HepG2 (cell line): ENCODE measurements around the gene ZNF467. TPM values are rescaled to one million over a fixed set of nuclear protein-coding genes. Genes with fewer than 3 reads are reported as not detected.

Source experiments
- AHDC1 ChIP-seq: sonication (generic); formaldehyde crosslinking; IDR thresholded peaks from 2 replicates; pipeline ENCODE4 v1.5.1; 2020; ENCODE audit warnings: mild to moderate bottlenecking, missing genetic modification reagents, borderline replicate concordance
- ARNTL ChIP-seq: sonication (generic); formaldehyde crosslinking; IDR thresholded peaks from 2 replicates; pipeline ENCODE4 v1.4.0; 2020; ENCODE audit warnings: mild to moderate bottlenecking, missing genetic modification reagents
- ATRX ChIP-seq: sonication (generic); formaldehyde crosslinking; IDR thresholded peaks from 2 replicates; pipeline ENCODE4 v1.4.0; 2020; ENCODE audit warnings: missing genetic modification reagents, borderline replicate concordance
- NR2C2 ChIP-seq: sonication (generic); formaldehyde crosslinking; IDR thresholded peaks from 2 replicates; pipeline ENCODE4 v1.4.0; 2020; ENCODE audit warnings: missing genetic modification reagents, mild to moderate bottlenecking, moderate library complexity, borderline replicate concordance
- RFX1 ChIP-seq: fragments of 450-650 bp; IDR thresholded peaks from 2 replicates; pipeline ENCODE4 v1.6.1; 2017
- SP5 ChIP-seq: IDR thresholded peaks from 2 replicates; pipeline ENCODE4 v1.6.1; 2016; ENCODE audit warnings: low read depth, borderline replicate concordance
- ZBTB7A ChIP-seq: sonication (generic); formaldehyde crosslinking; IDR thresholded peaks from 2 replicates; pipeline ENCODE4 v1.8.0; 2022; ENCODE audit warnings: mild to moderate bottlenecking, missing genetic modification reagents
- ZBTB7B ChIP-seq: sonication (generic); formaldehyde crosslinking; IDR thresholded peaks from 2 replicates; pipeline ENCODE4 v1.4.0; 2020; ENCODE audit warnings: missing genetic modification reagents
- ZFY ChIP-seq: sonication (generic); formaldehyde crosslinking; IDR thresholded peaks from 2 replicates; pipeline ENCODE4 v1.4.0; 2020; ENCODE audit warnings: missing genetic modification reagents
- ZNF687 ChIP-seq: sonication (generic); formaldehyde crosslinking; IDR thresholded peaks from 2 replicates; pipeline ENCODE4 v1.5.1; 2020; ENCODE audit warnings: mild to moderate bottlenecking, missing genetic modification reagents, moderate library complexity
- ZNF781 ChIP-seq: sonication (generic); formaldehyde crosslinking; IDR thresholded peaks from 2 replicates; pipeline ENCODE4 v1.5.1; 2020; ENCODE audit warnings: borderline replicate concordance, mild to moderate bottlenecking, missing genetic modification reagents; ENCODE audit errors: not compliant biosample characterization
- polyA plus RNA-seq, 8 experiments: library from polyadenylated mRNA; depleted of rRNA in 3 of 8; stranded (reverse) in 7 of 8; unstranded in 1 of 8; fragments of >200 nt; fragmentation: Illumina TruSeq in 4 of 8; extraction: Trizol in 4 of 8; gene quantifications; 2 replicates each; pipeline versions ENCODE4 v1.2.1 to v1.2.3, GENCODE V29; 2011 to 2016; ENCODE audit warnings: low read depth in 4 of 8, missing spikeins in 1 of 8, mixed read lengths in 1 of 8; ENCODE audit not compliant: insufficient read depth in 1 of 8
- total RNA-seq, 5 experiments: library from RNA; depleted of rRNA; stranded (reverse); fragments of >200 nt; fragmentation: Illumina TruSeq; extraction: Trizol; gene quantifications; 2 replicates each; pipeline ENCODE4 v1.2.3, GENCODE V29; 2016; ENCODE audit warnings: low read depth in 1 of 5
- TF ChIP-seq, protein P1 (sequence below): sonication (generic); formaldehyde crosslinking; IDR thresholded peaks from 2 replicates; pipeline ENCODE4 v1.8.0; 2022; ENCODE audit warnings: mild to moderate bottlenecking, missing genetic modification reagents, borderline replicate concordance
- TF ChIP-seq, protein P2 (sequence below): sonication (generic); formaldehyde crosslinking; IDR thresholded peaks from 2 replicates; pipeline ENCODE4 v1.4.0; 2020; ENCODE audit warnings: missing genetic modification reagents, borderline replicate concordance
- TF ChIP-seq, protein P3 (sequence below): sonication (generic); formaldehyde crosslinking; IDR thresholded peaks from 2 replicates; pipeline ENCODE4 v1.4.0; 2020; ENCODE audit warnings: mild to moderate bottlenecking, missing genetic modification reagents

The ZNF467 gene
- total and polyA plus RNA-seq, 2 of the 13 experiments (the other 11 are each of a cell fraction or from before 2014, with no cell fraction given): 0.03 TPM; not detected in 1

DNA sequence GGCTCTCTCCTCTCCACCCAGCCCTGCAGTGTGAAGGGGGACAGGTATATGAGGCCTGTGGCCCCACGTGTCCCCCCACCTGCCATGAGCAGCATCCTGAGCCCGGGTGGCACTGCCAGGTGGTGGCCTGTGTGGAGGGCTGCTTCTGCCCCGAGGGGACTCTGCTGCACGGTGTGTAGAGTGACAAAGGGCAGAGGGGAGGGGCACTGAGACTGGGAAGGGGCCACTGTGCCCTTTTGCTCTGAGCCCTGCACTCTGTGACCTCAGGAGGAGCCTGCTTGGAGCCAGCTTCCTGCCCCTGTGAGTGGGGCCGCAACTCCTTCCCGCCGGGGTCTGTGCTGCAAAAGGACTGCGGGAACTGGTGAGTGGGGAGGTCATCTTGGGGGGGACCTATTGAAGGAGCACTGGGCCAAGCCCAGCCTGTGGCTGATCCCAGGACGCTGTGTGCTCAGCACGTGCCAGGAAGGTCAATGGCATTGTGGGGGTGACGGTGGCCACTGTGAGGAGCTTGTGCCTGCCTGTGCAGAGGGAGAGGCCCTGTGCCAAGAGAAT is 15.0 kb upstream of the ZNF467 start (continued):
- no peak for TF ChIP-seq AHDC1 (CRISPR knock-in tag)
- peak; percentile 55 for TF ChIP-seq ZNF687 (CRISPR knock-in tag)
- TF ChIP-seq, protein P1, sequence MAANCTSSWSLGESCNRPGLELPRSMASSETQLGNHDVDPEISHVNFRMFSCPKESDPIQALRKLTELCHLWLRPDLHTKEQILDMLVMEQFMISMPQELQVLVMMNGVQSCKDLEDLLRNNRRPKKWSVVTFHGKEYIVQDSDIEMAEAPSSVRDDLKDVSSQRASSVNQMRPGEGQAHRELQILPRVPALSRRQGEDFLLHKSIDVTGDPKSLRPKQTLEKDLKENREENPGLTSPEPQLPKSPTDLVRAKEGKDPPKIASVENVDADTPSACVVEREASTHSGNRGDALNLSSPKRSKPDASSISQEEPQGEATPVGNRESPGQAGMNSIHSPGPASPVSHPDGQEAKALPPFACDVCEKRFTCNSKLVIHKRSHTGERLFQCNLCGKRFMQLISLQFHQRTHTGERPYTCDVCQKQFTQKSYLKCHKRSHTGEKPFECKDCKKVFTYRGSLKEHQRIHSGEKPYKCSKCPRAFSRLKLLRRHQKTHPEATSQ (CRISPR knock-in tag): 0 out of 2 replicates have a peak, but pooled peaks have one; percentile 38
- TF ChIP-seq ATRX: no peak
- TF ChIP-seq, protein P2, sequence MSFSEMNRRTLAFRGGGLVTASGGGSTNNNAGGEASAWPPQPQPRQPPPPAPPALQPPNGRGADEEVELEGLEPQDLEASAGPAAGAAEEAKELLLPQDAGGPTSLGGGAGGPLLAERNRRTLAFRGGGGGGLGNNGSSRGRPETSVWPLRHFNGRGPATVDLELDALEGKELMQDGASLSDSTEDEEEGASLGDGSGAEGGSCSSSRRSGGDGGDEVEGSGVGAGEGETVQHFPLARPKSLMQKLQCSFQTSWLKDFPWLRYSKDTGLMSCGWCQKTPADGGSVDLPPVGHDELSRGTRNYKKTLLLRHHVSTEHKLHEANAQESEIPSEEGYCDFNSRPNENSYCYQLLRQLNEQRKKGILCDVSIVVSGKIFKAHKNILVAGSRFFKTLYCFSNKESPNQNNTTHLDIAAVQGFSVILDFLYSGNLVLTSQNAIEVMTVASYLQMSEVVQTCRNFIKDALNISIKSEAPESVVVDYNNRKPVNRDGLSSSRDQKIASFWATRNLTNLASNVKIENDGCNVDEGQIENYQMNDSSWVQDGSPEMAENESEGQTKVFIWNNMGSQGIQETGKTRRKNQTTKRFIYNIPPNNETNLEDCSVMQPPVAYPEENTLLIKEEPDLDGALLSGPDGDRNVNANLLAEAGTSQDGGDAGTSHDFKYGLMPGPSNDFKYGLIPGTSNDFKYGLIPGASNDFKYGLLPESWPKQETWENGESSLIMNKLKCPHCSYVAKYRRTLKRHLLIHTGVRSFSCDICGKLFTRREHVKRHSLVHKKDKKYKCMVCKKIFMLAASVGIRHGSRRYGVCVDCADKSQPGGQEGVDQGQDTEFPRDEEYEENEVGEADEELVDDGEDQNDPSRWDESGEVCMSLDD (CRISPR knock-in tag): no peak
- TF ChIP-seq ZBTB7B: no peak
- no peak for TF ChIP-seq ARNTL (CRISPR knock-in tag)
- TF ChIP-seq RFX1: no peak
- TF ChIP-seq, protein P3, sequence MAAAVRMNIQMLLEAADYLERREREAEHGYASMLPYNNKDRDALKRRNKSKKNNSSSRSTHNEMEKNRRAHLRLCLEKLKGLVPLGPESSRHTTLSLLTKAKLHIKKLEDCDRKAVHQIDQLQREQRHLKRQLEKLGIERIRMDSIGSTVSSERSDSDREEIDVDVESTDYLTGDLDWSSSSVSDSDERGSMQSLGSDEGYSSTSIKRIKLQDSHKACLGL (CRISPR knock-in tag): 0 out of 2 replicates have a peak, but pooled peaks have one; percentile 32
- TF ChIP-seq ZFY: 0 out of 2 replicates have a peak, but pooled peaks have one; percentile 34
- TF ChIP-seq ZBTB7A (CRISPR knock-in tag): 0 out of 2 replicates have a peak, but pooled peaks have one; percentile 73
- 0 out of 2 replicates have a peak, but pooled peaks have one; percentile 24 for TF ChIP-seq SP5 (CRISPR knock-in tag)
- TF ChIP-seq NR2C2 (CRISPR knock-in tag): no peak
- peak; percentile 65 for TF ChIP-seq ZNF781 (CRISPR knock-in tag)
